Measurements from ENCODE around the gene ENG.
A peak's percentile ranks its signal among the peaks of the same experiment; 100 is the strongest.
"Not testable (repeated sequence)": the region's sequence is repeated elsewhere in the genome, so short reads cannot be mapped to it uniquely, and the experiment has no call there.

ENG gene

DNA sequence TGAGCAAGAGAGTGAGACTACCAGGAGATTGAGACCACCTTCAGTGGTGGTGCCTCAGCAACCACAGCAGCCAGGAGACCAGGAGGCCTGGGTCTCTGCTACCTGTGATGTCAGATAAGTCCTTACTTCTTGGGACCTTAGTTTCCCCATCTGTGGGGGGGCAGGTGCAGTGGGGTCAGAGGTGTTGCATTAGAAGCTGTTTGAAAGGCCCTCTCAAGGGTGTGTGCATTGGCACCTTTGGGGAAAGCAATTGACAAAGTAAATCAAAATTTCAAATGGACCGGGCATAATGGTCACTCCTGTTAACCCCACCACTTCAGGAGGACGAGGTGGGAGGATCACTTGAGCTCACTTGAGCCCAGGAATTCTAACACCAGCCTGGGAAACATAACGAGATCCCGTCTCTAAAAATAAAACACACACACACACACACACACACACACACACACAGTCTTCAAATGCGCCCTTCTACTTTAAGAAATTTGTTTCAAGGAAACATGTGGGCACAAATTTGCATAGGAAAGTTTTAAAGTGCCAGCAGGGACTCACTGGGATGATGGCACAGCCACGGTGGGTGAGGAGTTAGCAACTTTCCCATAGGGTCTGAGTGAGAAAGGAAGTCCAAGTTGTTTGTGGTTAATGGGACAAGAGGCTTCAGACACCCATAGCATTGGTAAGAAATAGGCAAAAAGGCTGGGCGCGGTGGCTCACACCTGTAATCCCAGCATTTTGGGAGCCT is 24.4 kb upstream of the ENG start:
- DNase-seq (ENCODE audit: low read depth, low spot score) = no peak

DNA sequence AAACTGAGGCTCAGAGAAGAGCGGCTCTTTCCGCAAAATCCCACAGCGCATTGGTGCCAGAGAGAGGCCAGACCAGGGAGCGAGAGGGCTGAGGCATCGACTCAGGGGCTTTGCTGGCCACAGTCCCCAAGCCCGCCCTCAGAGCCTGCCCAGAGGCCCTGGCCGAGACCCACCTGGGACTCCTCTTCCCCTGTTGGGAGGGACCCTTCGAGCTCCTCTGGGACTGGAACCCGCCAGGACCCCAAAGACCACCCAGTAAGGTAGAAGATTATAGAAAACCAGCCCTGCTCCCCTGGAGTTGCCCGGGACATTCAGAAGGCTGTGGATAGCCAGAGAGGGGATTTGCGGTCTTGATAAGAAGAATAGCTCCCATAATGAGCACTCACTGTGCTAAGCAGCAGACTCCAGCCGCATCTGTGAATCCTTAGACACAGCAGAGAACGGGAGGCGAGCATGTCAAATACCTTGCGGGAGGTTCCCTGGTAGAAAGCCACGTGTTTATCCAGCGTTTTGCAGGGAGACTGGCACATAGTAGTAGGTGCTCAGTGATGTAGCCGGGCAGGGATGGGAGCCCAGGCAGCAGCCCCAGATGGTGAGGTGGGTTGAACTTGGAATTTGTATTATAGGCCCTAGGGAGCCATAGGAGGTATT is 23.7 kb upstream of the ENG start:
- no peak for DNase-seq (ENCODE audit: low read depth, low spot score)

DNA sequence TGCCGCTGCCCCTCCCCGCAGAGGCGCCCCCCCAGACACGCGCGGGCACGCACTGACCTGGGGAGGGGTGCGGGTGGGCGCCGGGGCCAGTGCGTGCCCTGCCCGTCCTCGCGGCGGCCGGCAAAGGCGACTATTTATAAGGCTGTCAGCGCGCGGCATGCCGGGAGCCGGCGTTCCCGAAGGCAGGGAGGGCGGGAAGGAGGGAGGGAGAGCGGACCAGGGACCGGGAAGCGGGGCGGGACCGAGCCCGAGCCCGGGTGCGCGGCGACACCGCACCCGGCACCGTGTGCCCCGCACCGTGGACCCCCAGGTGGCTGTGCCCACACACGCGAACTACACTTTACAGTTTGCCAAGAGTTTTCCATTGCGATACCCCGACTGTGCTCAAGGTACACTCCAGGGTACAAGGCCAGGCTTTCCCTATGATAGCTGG is 23.1 kb upstream of the ENG start, which contains the start of gene AK1:
Gene AK1, minus strand, starts transcription at position 110 of the 433 bp plus-strand sequence. CDS start 3,058 bp downstream, outside the sequence.
- DNase-seq (ENCODE audit: low read depth, low spot score) = no peak

- no peak for DNase-seq (ENCODE audit: low read depth, low spot score)
These were observed 22.5 kb upstream of the ENG start for GRCh38 chr9:127876764-127877562.

GRCh38 chr9:127876026-127876763 is 21.7 kb upstream of the ENG start:
- no peak for DNase-seq (ENCODE audit: low read depth, low spot score)

GRCh38 chr9:127875306-127875966 is 21.0 kb upstream of the ENG start:
- DNase-seq (ENCODE audit: low read depth, low spot score) = no peak

DNA sequence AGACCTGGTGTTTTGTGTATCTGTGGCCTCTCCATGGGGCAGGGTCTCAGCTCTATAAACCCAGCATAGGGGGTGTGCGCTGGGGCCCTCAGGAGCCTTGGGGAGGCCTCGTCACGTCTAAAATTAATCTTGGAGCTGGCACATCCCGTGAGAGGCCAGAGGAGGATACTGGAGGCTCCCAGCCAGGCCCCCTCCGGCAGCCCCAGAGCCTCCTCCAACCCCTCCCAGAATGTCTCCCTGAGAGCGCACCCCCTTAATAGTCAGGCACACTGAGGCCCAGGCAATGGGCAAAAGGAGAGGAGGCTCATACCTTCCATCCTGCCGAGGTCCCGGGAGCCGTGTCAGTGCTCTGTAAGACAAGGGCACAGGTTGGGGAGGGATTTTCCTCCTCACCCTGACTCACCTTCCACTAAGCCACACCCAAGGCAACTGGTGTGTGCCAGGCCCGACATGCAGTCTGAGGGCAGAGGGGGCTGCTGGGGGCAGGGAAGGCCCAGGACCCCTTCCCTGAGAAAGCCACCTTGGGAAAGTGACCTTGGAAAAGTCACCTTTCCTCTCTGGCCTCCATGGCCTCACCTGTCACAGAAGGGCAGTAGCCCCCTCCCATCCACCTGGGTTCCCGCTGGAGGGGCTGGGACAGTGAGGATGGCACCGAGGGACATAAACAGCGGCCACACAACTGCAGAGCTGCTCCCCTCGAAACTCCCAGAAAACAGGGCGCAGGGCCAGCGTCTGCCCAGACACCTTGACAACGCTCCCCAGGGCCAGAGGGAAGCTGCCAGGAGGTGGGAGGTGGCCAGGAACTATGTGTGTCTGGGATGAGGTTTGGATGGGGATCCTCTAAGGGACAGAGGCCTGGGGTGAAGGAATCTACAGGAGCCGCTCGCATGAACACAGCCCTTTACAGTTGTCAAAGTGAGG is 20.1 kb upstream of the ENG start:
- DNase-seq (ENCODE audit: low read depth, low spot score) = no peak

- no peak for DNase-seq (ENCODE audit: low read depth, low spot score)
These were observed 19.4 kb upstream of the ENG start for GRCh38 chr9:127873886-127874285.

GRCh38 chr9:127873223-127873691 is 18.8 kb upstream of the ENG start:
- no peak for DNase-seq (ENCODE audit: low read depth, low spot score)

GRCh38 chr9:127872369-127873222 is 18.1 kb upstream of the ENG start:
- DNase-seq (ENCODE audit: low read depth, low spot score) = no peak

- no peak for DNase-seq (ENCODE audit: low read depth, low spot score)
These were observed 17.1 kb upstream of the ENG start for GRCh38 chr9:127871531-127871930.

GRCh38 chr9:127870887-127871286 is 16.4 kb upstream of the ENG start:
- no peak for DNase-seq (ENCODE audit: low read depth, low spot score)

DNA sequence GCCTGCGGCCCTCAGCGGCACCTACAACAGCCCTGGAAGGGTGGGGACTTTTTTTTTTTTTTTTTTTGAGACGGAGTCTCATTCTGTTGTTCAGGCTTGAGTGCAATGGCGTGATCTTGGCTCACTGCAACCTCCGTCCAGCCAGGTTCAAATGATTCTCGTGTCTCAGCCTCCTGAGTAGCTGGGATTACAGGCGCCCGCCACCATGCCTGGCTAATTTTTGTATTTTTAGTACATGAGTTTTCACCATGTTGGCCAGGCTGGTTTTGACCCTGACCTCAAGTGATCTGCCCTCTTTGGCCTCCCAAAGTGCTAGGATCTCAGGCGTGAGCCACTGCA is 15.7 kb upstream of the ENG start:
- DNase-seq (ENCODE audit: low read depth, low spot score) = not testable (repeated sequence)

GRCh38 chr9:127869310-127870152 is 15.1 kb upstream of the ENG start:
- peak; percentile 63 for DNase-seq (ENCODE audit: low read depth, low spot score)

DNA sequence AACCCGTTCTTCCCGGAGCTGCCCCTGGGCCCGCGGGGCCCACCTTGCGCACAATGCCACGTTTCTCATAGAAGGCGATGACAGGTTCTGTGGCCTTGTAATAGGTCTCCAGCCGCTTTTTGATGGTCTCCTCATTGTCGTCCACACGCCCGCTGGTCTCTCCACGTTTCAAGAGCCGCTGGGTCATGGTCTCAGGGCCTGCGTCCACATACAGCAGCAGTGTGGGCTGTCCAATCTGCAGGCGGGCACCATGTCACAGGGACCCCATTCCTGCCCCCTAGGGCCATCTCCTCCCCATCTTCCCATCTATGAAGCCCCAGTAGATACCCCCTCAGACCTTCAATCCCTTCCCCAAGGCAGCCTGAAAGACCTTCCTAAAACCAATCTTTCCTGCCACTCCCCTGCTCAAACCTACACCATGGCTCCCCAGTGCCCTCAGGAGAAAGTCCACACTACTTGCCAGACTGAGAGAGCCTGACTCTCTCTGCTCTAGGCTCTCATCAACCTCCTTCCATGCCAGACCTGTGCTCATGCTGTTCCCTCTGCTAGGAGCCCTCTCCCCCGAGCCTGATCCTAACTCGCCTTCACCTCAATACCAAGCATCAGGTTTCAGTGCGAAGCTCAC is 13.9 kb upstream of the ENG start:
- no peak for DNase-seq (ENCODE audit: low read depth, low spot score)

GRCh38 chr9:127867356-127868277 is 13.2 kb upstream of the ENG start:
- no peak for DNase-seq (ENCODE audit: low read depth, low spot score)

- DNase-seq (ENCODE audit: low read depth, low spot score) = no peak
These were observed 12.1 kb upstream of the ENG start for GRCh38 chr9:127866535-127866934.

All from activated naive CD8-positive, alpha-beta T cell treated with anti-CD3 and anti-CD28 coated beads, Interleukin-2, amount 50 U/mL, for 16 hours (primary cell).